ENCODE data around the gene CMTM4.

CMTM4 gene

DNA sequence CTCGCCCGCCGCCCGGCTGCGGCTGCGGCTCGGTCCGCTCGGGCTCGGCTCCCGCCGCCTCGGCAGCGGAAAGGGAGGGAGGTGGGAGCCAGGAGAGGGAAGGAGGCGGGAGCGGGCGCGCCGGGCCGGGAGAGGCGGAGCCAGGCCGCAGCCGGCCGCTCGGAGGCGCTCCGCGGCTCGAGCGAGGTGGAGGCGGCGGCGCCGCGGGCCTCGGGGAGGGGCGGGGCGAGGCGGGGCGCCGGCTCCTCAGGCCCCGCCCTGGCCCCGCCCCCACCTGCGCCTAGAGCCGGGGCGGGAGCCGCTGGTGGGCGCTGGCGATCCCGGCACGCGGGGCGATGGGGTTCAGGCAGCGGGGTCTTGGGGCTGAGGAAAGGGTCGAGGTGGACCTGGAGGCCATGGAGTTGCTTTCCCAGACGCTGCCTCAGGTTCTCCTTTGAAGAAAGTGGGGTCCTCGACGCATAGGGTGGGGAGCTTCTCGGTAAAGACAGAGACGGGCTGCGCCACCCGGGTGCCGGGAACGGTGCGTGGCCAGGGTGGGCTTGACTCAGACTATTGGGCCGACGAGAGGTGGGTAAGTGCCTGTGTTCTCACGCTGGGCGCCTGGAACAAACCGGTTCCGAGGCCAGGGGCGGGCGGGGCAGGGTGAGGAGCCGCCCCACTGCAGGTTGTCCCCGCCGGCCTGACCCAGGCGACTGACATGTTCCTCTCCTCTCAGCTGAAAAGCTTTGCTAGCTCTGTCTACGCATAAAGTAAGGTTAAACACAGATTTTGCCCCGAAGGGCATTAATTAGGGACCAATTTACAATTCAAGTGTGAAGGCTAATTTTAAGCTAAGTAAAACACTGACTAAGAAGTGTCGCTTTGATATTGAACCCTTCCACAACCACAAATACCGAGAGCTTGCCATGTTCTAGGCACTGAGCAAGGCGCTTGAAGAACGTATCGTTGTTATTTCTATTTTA lies at the start of gene CMTM4:
CMTM4 (minus strand) TSS at position 75 of the 962 bp plus-strand sequence. CDS start 218 bp downstream, outside the sequence.
- Histone ChIP-seq H3K4me3 (ENCODE audit: low read depth, low read length) (peak within 1 kb of the TSS; percentile 62), H3K36me3 (replicated peaks) (no peaks in the 10 kb centered on the region), H3K27ac (no peak within 1 kb of the TSS), H3K27me3 (replicated peaks) (no peaks in the 10 kb centered on the region)
- DNase-seq: peak; percentile 51
- in situ Hi-C loops (cut with HindIII; ENCODE audit: low pct_ligation_motif_present, low sequenced_read_pairs): no loop called here
- TF ChIP-seq, protein P1, sequence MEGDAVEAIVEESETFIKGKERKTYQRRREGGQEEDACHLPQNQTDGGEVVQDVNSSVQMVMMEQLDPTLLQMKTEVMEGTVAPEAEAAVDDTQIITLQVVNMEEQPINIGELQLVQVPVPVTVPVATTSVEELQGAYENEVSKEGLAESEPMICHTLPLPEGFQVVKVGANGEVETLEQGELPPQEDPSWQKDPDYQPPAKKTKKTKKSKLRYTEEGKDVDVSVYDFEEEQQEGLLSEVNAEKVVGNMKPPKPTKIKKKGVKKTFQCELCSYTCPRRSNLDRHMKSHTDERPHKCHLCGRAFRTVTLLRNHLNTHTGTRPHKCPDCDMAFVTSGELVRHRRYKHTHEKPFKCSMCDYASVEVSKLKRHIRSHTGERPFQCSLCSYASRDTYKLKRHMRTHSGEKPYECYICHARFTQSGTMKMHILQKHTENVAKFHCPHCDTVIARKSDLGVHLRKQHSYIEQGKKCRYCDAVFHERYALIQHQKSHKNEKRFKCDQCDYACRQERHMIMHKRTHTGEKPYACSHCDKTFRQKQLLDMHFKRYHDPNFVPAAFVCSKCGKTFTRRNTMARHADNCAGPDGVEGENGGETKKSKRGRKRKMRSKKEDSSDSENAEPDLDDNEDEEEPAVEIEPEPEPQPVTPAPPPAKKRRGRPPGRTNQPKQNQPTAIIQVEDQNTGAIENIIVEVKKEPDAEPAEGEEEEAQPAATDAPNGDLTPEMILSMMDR (IDR thresholded peaks at IDR 0.05; ENCODE audit: low read depth, low read length, missing control alignments): no peak

DNA sequence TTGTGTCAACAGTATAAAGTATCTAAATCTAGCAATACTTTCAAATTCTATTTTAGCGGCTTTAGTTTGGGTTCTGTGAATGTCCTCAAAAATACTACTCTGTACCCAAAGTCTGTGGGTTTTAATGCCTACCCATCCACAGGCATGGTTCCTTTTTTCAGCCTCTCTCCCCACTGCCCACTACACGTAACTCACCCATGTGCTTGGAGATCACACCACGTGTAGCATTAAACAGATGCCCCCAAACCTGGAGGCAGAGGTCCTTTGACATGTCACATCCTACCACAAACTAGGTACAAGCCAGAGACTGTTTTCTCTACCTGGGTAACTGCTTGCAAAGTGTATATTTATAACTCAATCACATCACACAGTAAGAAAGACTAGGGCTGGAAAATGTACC lies 49.5 kb upstream of the CMTM4 start:
- Histone ChIP-seq H3K4me3 (ENCODE audit: low read depth, low read length) (no peak overlapping the region), H3K27ac (no peak overlapping the region), H3K27me3 (replicated peaks) (no peaks in the 10 kb centered on the region), H3K36me3 (replicated peaks) (peaks cover 59% of the 10 kb centered on the region)
- in situ Hi-C loops (cut with HindIII; ENCODE audit: low pct_ligation_motif_present, low sequenced_read_pairs): no loop called here
- DNase-seq: no peak
- TF ChIP-seq, protein P1 (IDR thresholded peaks at IDR 0.05; ENCODE audit: low read depth, low read length, missing control alignments): no peak

DNA sequence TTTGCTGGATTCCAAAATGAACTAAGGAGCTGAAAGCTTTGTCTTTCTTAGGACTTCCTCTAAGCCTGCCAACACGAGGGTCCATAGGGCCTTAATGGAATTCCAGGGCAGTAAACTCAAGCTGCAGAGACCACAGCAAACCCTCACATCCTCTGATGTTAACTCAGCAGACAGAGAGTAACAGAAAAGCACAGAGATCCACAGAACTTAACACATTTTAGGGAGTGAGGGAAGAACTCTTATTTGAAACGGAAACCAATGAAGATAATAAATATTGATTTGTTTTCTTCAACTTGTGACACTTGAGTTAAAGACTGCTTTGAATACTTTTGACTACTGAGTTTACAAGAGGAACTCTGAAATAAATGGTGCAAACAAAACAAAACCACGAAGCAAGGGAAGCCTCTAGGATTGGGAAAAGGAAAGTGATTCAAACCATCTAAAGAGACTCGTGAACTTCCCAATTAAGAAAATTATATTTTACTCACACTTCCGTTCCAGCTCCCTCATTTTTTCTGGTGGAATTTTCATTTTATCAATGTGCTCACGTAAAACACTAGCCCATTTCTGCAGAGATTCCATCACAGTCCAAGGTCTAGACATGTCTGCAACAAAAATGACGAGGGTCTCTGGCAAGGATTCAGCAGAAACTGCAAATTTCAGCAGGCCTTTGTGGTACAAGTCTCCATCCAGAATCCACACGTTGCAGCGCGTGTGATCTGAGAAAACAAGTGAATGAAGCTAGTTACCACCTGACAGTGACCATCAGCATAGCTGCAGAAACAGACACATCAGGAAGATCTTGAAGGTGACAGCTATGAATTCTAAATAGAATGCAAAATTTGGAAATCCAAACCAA lies 45.6 kb upstream of the CMTM4 start:
- in situ Hi-C loops (cut with HindIII; ENCODE audit: low pct_ligation_motif_present, low sequenced_read_pairs): no loop called here
- Histone ChIP-seq H3K36me3 (replicated peaks) (peaks cover 63% of the 10 kb centered on the region), H3K27ac (peak overlapping the region; percentile 90), H3K4me3 (ENCODE audit: low read depth, low read length) (no peak overlapping the region), H3K27me3 (replicated peaks) (no peaks in the 10 kb centered on the region)
- peak; percentile 29 for DNase-seq
- TF ChIP-seq, protein P1 (IDR thresholded peaks at IDR 0.05; ENCODE audit: low read depth, low read length, missing control alignments): no peak

DNA sequence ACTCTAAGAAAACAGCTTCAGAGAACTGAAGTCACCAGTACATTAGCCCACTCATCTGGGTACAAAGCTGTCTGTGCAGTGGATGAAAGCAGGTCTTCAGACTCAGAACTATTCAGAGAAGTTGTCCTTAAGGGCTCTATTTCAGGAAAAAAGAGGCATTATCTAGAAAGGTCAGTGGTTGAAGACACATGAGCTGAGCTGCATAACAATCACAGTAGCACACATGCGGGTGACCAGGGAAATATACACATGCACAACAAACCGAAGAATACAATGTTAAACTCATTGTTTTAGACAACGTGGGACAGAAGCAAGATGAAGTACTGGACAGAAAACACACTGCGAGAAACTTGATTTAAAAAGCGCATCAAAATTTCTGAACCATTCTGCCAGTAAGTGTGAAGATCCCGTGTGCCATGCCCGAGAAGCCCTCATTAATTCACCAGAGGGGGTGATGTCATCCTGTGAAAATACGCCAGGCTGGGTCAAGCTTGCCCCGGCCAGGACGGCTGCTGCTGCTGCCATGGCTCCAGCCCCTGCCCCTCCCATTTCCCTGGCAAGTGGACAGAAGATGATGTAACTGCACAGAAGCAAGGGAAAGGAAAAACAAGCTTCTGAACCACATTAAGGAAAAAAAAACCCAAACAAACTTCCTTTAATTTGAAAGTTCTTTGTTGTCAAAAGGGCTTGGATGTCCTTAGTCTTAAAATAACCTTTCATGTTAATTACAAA lies 44.8 kb upstream of the CMTM4 start:
- no peaks in the 10 kb centered on the region for H3K27me3 ChIP-seq (replicated peaks)
- TF ChIP-seq, protein P1 (IDR thresholded peaks at IDR 0.05; ENCODE audit: low read depth, low read length, missing control alignments): no peak
- peak overlapping the region; percentile 90 for H3K27ac ChIP-seq
- in situ Hi-C loops (cut with HindIII; ENCODE audit: low pct_ligation_motif_present, low sequenced_read_pairs): no loop called here
- peaks cover 64% of the 10 kb centered on the region for H3K36me3 ChIP-seq (replicated peaks)
- H3K4me3 ChIP-seq (ENCODE audit: low read depth, low read length): no peak overlapping the region
- peak; percentile 89 for DNase-seq

DNA sequence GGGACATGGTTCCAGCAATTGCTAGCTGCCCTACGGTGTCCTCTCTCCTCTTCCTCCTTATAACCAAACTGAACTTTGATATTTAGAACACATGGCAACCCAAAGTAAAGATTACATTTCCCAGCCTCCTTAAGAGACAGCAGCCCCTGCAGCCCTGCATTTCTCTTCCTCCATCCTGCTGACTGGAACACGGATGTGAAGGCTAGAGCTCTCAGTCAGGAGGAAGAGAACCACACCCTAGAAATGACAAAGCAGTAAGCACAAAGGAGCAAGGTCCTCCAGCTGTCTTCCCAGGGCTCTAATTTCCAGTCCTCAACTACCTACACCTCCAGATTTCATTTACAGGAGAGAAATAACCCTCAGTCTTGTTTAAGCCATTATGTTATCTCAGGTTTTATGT lies 44.0 kb upstream of the CMTM4 start:
- no peak for DNase-seq
- Histone ChIP-seq H3K27me3 (replicated peaks) (no peaks in the 10 kb centered on the region), H3K27ac (peak overlapping the region; percentile 90), H3K4me3 (ENCODE audit: low read depth, low read length) (no peak overlapping the region), H3K36me3 (replicated peaks) (peaks cover 67% of the 10 kb centered on the region)
- TF ChIP-seq, protein P1 (IDR thresholded peaks at IDR 0.05; ENCODE audit: low read depth, low read length, missing control alignments): no peak
- in situ Hi-C loops (cut with HindIII; ENCODE audit: low pct_ligation_motif_present, low sequenced_read_pairs): no loop called here

Data from brain microvascular endothelial cell (primary cell).